GM21737 (cell line): ENCODE data around the gene PLCB2.

Experiments used
- ATAC-seq: cut with Tn5 transposase; IDR thresholded peaks from one replicate; pipeline ENCODE4 v1.9.1; 2021; ENCODE audit warnings: mild to moderate bottlenecking, moderate library complexity; ENCODE audit not compliant: unreplicated experiment

PLCB2 gene

GRCh38 chr15:40307421-40308211 is at the start of gene PLCB2:
TSS of gene PLCB2 (minus strand) at chr15:40307935. CDS start at chr15:40307672, 263 bp downstream.
- ATAC-seq, result peak; percentile 43

GRCh38 chr15:40357246-40357645 is 49.5 kb upstream of the PLCB2 start:
- ATAC-seq, result no peak

DNA sequence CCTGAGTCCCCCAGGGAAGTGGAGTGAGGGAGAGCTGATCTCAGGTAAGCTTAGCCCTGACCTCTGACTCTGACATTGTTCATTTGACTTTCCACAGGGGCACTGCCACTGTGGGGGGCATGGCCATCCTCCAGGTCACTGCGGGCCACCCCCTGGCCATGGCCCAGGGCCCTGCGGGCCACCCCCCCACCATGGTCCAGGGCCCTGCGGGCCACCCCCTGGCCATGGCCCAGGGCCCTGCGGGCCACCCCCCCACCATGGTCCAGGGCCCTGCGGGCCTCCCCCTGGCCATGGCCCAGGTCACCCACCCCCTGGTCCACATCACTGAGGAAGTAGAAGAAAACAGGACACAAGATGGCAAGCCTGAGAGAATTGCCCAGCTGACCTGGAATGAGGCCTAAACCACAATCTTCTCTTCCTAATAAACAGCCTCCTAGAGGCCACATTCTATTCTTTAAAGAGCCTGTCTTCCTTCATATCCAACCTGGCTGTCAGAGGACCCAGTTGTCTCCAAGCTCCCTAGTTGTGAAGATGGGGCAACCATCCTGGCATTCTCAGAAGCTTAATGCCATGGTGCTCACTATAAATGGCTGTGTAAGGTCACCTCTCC is 48.3 kb upstream of the PLCB2 start:
- no peak for ATAC-seq

DNA sequence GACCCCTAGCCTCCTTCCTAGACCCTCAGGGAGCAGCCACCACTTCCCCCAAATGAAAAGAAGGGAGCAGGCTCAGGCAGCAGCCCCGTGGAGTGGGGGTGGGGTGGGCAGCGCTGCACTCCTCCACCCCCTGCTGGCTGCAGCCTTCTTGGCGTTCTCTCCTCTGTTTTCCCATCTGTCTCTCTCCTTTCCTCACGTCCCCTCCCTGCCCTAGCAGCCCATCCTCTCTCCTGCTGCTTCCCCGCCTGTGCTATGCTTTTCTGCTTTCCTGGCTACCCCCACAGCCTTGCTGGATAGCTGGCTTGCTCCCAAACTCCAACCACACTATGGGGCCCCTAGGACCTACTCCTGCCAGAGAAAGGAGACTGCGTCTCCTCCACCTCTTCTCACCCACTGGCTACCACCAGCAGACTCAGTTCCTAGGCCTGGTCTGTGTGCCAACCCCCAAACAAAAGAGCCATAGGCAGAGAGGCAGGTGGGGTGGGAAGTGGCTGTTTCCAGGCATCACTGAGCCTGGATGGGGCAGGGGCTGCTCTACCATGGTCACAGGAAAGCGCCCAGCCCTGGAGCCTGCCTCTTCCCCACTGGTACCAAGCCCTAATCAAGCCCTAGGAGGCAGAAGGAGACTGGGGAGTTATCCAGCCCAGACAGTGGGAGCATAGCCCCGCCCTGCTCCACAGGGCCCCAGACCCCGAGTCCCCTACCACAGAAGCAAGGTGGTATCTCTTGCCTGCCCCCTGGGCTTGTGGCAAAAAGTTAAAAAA is 46.9 kb upstream of the PLCB2 start:
- no peak for ATAC-seq

DNA sequence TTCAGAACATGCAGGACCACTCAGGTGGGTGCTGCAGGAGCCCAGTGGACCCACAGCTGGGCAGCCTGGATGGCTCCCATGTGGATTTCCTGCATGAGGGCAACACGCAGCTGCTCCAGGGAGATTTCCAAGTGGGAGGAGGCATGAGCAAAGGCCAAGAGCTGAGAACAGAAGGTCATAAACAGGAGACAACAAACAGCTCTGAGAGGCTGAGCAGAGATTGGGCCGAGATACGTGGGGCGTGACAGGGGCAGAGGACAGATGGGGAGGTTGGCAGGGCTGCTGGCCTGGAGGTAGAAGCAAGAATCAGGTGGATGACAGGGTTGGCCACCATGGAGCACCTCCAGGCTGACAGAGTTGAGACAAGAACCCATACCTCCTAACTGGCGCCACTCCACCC is 46.0 kb upstream of the PLCB2 start:
- no peak for ATAC-seq

DNA sequence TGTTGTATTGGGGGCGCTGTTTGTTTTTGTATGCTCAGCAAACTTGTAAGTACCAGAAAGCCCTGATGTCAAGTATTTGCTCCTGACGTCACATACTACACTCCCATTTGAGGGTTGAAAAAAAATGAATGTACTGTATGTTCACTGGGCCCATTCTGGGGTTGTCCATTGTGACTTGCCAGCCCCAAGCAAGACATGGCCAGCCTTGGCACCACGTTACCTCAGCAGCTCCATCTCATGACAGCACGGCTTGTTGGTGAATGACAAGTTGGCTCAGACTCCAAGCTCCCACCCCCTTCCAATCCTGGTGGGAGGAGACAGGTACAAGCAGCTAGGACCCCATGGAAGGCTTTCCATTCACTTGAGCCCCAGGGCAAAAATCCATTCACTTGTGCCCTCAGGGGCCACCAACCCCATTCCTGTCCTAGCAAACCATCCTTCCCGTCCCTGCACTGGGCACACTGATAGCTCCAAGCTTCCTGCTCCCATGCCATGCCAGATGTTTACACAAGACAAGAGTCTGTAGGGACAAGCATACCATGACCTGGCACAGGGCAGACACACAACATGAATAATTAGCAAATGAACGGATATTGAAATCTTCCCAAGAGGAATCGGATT is 44.7 kb upstream of the PLCB2 start:
- no peak for ATAC-seq

DNA sequence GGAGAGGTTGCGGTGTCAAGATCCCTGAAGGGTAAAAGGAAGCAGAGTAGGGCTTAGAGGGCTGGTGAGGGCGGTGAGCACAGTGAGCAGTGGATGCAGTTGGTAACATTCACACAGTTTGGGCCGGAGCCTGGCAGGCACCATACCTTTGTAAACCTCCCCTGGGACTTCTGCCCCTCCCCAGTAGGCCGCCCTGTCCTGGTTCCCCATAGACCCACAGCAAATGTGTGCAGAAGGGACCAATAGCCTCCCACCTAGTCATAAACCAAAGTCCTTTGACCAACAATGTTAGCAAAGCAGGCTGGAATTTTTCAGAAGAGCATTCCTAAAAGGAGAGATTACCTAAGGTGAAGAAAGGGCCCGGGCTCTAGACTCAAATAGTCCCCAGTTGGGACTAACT is 41.4 kb upstream of the PLCB2 start:
- no peak for ATAC-seq

- ATAC-seq, result no peak
These were observed 40.7 kb upstream of the PLCB2 start for GRCh38 chr15:40348474-40348870.

DNA sequence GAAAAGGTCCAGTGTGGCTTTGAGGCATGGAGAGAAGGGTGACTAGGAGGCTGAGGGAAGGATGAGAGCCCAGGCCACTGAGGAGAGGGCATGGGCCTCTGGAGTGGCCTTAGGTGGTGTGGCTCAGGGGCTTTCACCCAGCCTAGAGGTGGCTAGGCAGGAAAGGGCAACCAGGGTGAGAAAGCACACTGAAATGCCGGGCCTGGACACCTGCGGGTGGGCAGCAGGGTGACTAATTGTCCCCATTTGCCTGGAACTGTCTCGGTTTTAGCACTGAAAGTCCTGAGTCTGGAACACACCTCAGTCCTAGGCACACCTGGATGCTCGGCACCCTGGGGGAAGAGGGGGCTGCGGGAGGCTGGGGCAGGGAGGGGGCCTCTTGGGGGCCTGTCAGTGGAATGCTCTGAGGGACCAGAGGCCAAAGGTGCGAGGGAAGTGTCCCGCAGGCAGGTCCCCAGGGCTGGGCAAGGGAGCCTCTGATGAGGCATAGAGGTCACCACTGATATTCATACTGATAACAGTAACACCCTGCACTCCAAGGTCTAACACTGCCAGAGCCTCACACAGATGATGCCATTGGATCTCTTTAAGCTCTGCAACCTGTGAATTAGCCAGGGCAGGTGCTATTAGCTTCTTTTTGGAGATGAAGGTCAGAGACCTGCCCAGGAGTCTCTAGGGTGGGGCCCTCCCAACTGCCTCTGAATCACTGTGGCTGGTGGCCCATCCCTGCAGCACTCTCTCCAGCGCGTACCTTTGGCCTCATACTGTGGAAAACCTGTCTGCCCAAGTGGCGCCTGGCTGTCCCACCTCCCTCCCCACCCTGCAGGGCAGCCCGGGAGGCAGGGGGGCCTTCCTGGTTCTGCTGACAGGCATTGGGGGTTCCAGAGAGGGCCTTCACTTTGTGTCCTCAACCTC is 40.1 kb upstream of the PLCB2 start:
- no peak for ATAC-seq

DNA sequence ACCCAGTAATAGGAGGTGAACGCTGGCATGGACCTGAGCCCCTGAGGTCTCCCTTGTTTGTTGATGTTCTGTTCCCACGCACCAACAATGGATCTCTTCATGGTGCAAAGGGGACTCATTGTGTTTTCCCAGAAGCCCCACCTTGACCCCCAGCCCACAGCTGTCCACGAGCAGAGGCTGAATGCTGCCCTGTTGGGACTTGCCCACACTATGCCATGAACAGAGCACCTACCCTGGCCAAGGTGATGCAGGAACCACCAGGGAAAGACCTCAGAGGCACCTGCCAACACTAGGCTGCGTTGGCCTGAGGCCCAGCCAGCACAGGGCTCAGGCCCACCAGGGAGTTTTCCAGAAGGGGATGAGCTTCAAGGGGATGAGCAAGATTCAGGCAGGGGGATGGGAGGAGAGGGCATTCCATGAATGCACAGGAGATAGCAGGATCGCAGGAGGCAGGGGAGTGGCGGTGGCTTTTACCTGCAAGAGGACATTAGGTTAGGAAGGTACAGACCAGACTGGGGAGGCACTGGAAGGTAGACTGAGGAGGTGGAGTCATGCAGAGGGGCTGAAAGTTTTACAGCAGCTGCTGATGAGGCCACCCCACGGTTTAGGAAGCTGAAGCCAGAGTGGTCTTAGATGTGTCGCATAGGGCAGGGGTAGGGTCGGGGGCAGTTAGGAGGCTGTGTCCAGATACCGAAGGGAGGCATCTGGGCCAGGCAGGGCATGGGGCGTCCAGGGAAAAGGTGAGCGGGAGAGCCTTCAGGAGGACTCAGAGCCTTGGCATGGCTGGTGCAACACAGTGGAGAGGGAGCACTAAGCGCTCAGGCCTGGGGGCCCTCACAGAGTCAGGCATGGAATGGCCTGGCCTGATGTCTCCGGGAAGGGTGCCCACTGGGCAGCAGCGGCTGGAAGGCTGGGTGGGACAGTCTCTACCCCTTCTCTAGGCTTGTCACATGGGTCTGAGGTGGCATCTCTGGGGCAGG is 39.1 kb upstream of the PLCB2 start:
- no peak for ATAC-seq

GRCh38 chr15:40345867-40346578 is 38.3 kb upstream of the PLCB2 start:
- ATAC-seq, result no peak

- ATAC-seq, result no peak
These were observed 37.6 kb upstream of the PLCB2 start for GRCh38 chr15:40345225-40345866.

GRCh38 chr15:40344631-40345120 is 36.9 kb upstream of the PLCB2 start:
- ATAC-seq, result no peak

- ATAC-seq, result no peak
These were observed 36.5 kb upstream of the PLCB2 start for GRCh38 chr15:40344217-40344616.

DNA sequence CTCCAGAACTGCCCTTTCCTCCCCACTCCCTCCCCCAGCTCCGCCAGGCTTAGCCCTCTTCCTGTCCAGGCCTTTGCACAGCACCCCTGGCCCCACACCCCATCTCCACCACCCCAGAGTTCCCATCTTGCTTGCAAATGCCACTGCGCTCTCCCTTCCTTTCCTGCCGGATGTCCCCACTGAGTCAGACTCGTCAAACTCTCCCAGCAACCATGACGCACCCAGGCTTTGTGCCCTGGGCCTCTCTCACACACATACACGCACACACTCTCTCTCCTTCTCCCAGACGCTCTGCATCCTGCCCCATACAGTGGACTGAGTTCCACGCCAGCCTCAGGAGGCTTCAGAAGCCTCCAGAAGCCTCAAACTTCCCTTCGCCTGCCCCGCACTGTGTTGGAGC is 35.8 kb upstream of the PLCB2 start:
- ATAC-seq, result no peak

DNA sequence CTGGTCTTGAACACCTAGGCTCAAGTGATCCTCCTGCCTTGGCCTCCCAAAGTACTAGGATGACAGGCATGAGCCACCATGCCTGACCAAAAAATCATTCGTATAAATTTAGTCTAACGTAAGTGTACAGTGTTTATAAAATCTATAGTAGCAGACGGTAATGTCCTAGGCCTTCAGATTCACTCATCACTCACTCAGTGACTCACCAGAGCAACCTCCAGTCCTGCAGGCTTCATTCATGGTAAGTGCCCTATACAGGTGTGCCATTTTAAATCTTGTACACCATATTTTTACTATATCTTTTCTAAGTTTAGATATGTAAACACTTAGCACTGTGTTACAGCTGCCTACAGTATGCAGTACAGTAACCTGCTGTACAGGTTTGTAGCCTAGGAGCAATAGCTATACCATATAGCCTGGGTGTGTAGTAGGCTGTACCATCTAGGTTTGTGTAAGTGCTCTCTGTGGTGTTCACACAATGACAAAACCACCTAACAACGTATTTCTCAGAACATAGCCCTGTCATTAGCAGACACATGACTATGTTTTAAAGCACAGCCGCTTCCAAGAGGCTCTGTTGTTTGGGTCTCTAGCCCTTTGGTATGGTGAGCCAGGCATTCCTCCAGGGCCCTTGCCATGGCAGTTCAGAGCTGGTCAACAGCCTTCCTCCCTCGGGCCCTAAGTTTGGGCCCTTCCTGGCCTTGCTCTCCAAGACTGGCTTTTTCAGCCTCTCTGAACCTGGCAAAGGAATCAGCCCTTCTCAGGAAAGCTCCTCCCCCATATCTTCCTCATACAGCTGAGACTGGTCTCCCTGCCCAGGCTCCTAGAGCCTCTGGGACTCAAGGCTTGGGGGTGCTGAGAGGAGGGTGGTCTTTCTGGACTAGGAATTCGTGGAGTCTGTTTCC is 34.9 kb upstream of the PLCB2 start:
- no peak for ATAC-seq
